ELF-1 (cell line): ENCODE data around the gene ANKLE1.
"Not testable (repeated sequence)": the region's sequence is repeated elsewhere in the genome, so short reads cannot be mapped to it uniquely, and the experiment has no call there.

Experiments
- DNase-seq: peaks from one replicate; pipeline ENCODE4 v3.0.0-alpha.2; 2016; ENCODE audit warnings: low read depth, low spot score

Gene ANKLE1

DNA sequence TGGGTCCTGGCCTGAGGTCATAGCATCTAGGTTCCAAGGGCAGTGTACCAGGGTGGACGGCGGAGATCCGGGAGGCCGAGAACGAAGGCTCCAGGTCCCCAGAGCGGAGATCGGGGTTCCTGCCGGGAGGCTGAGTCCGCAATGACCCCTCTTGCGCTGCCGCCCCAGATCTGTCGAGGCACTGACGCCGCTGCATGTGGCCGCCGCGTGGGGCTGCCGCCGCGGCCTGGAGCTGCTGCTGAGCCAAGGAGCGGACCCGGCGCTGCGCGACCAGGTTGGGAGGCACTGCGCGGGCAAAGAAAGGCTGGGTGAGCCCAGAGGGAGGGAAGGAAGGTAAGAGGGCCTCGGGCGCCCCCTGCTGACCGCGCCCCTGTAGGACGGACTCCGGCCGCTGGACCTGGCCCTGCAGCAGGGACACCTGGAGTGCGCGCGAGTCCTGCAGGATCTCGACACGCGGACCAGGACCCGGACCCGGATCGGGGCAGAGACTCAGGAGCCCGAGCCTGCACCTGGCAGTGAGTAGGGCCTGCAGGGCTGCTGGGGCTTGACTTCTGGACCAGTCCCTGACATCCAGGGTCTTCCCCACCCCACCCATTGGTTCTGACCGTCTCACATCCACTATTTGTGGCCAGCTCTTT, 906 bp downstream of the ANKLE1 start:
- peak; percentile 97 for DNase-seq

DNA sequence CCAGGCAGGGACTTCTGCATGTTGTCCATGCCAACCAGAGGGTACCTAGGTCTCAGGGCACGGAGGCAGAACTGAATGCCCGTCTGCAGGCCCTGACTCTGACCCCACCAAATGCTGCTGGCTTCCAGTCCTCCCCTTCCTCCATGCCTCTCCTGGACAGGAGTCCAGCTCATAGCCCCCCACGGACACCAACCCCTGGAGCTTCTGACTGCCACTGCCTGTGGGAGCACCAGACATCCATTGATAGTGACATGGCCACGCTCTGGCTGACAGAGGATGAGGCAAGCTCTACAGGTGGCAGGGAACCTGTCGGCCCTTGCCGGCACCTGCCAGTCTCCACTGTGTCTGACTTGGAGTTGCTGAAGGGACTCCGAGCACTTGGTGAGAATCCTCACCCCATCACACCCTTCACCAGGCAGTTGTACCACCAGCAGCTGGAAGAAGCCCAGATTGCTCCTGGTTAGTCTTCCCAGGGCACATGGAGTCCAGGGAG, 1.8 kb downstream of the ANKLE1 start:
- no peak for DNase-seq

GRCh38 chr19:17285415-17286135, 3.9 kb downstream of the ANKLE1 start:
- DNase-seq = no peak

- no peak for DNase-seq
These were observed 4.6 kb downstream of the ANKLE1 start for GRCh38 chr19:17286263-17286662.

DNA sequence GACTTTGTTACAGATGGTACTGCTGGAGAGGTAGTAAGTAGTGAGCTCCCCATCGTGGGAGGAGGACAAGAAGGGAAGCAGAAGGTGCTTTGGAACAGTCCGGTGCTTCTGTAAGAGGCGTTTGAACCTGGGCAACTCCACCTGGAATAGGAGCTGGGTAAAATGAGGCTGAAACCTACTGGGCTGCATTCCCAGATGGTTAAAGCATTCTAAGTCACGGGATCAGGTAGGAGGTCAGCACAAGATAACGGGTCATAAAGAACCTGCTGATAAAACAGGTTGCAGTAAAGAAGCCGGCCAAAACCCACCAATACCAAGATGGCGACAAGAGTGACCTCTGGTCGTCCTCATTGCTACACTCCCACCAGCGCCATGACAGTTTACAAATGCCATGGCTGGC, 5.1 kb downstream of the ANKLE1 start:
- DNase-seq = no peak

- DNase-seq = peak; percentile 85
These were observed 7.8 kb downstream of the ANKLE1 start for GRCh38 chr19:17289489-17289888.

GRCh38 chr19:17292301-17293074, 10.8 kb downstream of the ANKLE1 start:
- DNase-seq = peak; percentile 97

GRCh38 chr19:17293605-17294004, 11.9 kb downstream of the ANKLE1 start:
- DNase-seq = no peak

DNA sequence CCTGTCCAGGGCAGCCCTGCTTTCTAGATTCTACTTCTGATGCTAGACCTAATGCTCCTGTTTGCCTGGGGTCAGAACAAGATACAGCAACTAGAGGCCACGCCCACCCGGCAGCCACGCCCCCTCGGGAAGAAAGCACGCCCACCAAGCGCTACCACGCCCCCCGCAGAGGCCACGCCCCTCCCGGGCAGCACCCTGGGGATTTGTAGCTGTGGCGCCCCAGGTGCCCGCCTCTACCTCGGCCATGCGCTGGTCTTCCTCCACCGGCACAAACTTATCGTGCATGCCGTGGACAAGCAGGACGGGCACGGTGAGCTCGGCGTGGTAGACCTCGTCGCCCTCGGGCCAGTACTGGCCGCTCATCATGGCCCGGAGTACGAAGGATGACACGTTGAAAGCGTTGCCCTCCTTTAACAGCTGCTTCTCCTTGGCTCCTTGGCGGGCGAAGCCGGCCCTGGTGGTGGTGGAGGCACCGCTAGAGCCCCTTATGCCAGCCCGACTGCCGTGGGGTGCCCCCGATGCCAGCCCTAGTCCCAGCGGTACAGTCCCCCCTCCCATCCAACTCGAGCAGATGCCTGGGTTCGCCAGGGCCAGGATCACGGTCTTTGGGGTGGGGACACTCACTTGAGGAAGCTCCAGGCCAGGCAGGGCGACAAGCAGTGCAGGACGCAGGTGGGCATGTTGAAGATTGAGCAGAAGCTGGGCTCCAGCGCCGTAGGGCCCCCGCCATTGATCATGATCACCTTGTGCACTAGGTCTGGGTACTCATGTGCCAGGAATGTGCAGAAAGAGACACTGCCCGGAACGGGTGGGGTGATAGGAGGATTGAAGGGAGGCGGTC, 12.6 kb downstream of the ANKLE1 start:
- DNase-seq = peak; percentile 94

DNA sequence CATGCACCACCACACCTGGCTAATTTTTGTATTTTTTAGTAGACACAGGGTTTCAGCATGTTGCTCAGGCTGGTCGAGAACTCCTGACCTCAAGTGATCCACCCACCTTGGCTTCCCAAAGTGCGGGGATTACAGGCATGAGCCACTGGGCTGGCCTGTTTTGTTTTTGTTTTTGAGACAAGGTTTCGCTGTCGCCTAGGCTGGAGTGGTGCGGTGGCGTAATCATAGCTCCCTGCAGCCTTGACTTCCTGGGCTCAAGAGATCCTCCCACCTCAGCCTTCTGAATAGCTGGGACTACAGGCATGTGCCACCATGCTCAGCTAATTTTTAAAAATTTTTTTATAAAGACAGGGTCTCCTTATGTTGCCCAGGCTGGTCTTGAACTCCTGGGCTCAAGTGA, 13.8 kb downstream of the ANKLE1 start:
- DNase-seq = not testable (repeated sequence)

GRCh38 chr19:17296273-17296672, 14.6 kb downstream of the ANKLE1 start:
- peak; percentile 10 for DNase-seq

DNA sequence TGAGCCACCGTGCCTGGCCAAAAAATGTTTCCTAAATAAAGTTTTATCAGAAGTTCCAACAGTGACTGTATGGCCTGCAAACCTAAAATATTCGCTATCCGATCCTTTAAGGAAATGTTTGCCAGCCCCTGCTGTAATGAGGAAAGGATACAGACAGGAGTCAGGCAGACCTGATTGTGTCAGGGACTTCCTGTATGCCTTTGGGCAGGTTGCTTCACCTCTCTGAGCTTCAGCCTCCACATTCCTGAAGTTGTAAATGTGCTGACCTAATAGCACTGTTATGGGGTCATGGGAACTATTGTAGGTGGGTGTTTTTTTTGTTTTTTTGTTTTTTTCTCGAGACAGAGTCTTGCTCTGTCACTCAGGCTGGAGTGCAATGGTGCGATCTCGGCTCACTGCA, 15.3 kb downstream of the ANKLE1 start:
- peak; percentile 49 for DNase-seq

DNA sequence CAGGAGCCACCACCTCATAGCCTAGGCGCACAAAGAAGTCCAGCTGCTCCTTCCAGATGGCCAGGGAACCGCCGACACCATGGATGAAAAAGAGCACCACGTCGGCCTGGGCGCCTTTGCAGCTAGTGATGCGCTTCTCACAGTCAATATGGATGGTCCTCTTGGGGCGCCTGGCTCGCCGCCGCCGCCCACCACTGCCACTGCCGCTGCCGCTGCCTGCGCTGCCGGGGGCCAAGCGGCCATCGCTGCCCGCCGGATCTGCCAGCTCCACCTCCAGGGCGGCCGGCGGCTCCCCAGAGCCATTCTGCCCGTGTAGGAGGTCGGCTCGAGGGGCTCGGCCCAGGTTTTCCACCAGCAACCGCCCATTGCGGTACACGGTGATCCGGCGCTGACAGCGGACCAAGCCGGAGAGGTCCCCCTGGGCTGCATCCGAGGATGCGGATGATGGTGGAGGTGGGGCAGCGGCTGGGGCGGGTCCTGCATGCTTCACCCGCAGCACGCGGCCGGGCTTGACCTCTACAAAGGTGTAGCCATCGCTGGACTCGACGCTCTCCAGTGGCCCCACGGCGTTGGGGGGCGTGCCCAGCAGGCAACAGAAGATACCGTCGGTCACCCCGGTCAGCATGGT, 19.4 kb downstream of the ANKLE1 start:
- DNase-seq = no peak

GRCh38 chr19:17302391-17303166, 20.9 kb downstream of the ANKLE1 start:
- peak; percentile 57 for DNase-seq

- DNase-seq = peak; percentile 98
These were observed 21.7 kb downstream of the ANKLE1 start, which contains the start of gene ABHD8 for GRCh38 chr19:17303167-17303939. ABHD8 (minus strand) TSS chr19:17303425; CDS start chr19:17301616, 1,809 bp downstream.

- no peak for DNase-seq
These were observed 22.2 kb downstream of the ANKLE1 start for GRCh38 chr19:17303940-17304267.

- DNase-seq = no peak
These were observed 22.9 kb downstream of the ANKLE1 start for GRCh38 chr19:17304386-17305215.

- no peak for DNase-seq
These were observed 23.5 kb downstream of the ANKLE1 start for GRCh38 chr19:17305216-17305516.
